Ishikawa (cell line): ENCODE data around the gene RAB4B.

Experiments
- CEBPB ChIP-seq: IDR thresholded peaks from 2 replicates; pipeline ENCODE4 v1.6.1; 2012
- CREB1 ChIP-seq: IDR thresholded peaks from 2 replicates; pipeline ENCODE4 v1.6.1; 2012; ENCODE audit warnings: low read depth
- EGR1 ChIP-seq: IDR thresholded peaks from 2 replicates; pipeline ENCODE4 v1.6.1; 2012
- EP300 ChIP-seq: IDR thresholded peaks from 2 replicates; pipeline ENCODE4 v1.6.1; 2012; ENCODE audit warnings: borderline replicate concordance
- FOXM1 ChIP-seq: IDR thresholded peaks from 2 replicates; pipeline ENCODE4 v1.6.1; 2012; ENCODE audit warnings: low read depth, borderline replicate concordance
- NFIC ChIP-seq: IDR thresholded peaks from 2 replicates; pipeline ENCODE4 v1.6.1; 2012
- RAD21 ChIP-seq: IDR thresholded peaks from 2 replicates; pipeline ENCODE4 v1.6.1; 2012; ENCODE audit warnings: low read depth
- TAF1 ChIP-seq: IDR thresholded peaks from 2 replicates; pipeline ENCODE4 v1.6.1; 2012; ENCODE audit warnings: low read depth, mild to moderate bottlenecking
- TCF12 ChIP-seq: IDR thresholded peaks from 2 replicates; pipeline ENCODE4 v1.6.1; 2012; ENCODE audit warnings: low read depth
- TEAD4 ChIP-seq: IDR thresholded peaks from 2 replicates; pipeline ENCODE4 v1.6.1; 2012
- YY1 ChIP-seq: IDR thresholded peaks from 2 replicates; pipeline ENCODE4 v1.6.1; 2012; ENCODE audit warnings: low read depth
- ZBTB7A ChIP-seq: IDR thresholded peaks from 2 replicates; pipeline ENCODE4 v1.6.1; 2012; ENCODE audit warnings: low read depth
- TF ChIP-seq, protein P1 (sequence below): IDR thresholded peaks from 2 replicates; pipeline ENCODE4 v1.6.1; 2012; ENCODE audit warnings: low read depth, mild to moderate bottlenecking
- TF ChIP-seq, protein P2 (sequence below): IDR thresholded peaks from 2 replicates; pipeline ENCODE4 v1.6.1; 2012
- TF ChIP-seq, protein P3 (sequence below): IDR thresholded peaks from 2 replicates; pipeline ENCODE4 v1.6.1; 2012

RAB4B gene

DNA sequence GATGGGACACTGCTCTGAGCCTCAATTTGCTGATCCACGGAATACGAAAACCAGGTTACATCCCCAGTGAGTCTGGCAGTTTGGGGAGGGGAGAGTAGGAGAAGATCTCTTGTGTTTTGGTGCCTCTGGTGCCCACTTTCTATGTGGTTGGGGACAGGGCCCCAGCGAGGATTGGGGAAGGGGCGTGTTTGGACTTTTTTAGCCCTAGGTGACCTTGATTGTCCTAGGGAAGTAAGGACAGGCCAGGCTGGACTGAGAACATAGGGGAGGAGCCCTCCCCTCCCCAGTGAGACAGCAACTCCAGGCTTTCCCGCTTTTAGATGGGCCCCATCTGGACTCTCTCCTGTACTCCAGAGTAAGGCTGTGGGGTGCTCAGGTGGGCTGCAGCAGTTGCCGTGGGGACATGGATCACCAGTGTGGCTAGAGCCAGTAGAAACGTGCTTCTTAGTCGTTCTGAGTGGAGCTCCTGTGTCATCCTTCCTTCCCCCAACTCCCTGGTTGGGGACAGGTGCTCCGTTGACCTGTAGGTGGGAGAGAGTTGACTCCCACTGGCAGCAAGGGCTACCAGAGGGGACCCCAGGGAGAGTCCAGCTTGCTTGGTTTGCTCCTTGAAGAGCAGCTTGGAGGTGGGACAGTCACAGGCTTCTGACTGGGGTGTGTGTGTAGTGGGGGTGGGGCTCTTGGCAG lies 25.3 kb downstream of the RAB4B start:
- no peak for TF ChIP-seq TCF12
- TF ChIP-seq EGR1, result no peak
- TF ChIP-seq, protein P1, sequence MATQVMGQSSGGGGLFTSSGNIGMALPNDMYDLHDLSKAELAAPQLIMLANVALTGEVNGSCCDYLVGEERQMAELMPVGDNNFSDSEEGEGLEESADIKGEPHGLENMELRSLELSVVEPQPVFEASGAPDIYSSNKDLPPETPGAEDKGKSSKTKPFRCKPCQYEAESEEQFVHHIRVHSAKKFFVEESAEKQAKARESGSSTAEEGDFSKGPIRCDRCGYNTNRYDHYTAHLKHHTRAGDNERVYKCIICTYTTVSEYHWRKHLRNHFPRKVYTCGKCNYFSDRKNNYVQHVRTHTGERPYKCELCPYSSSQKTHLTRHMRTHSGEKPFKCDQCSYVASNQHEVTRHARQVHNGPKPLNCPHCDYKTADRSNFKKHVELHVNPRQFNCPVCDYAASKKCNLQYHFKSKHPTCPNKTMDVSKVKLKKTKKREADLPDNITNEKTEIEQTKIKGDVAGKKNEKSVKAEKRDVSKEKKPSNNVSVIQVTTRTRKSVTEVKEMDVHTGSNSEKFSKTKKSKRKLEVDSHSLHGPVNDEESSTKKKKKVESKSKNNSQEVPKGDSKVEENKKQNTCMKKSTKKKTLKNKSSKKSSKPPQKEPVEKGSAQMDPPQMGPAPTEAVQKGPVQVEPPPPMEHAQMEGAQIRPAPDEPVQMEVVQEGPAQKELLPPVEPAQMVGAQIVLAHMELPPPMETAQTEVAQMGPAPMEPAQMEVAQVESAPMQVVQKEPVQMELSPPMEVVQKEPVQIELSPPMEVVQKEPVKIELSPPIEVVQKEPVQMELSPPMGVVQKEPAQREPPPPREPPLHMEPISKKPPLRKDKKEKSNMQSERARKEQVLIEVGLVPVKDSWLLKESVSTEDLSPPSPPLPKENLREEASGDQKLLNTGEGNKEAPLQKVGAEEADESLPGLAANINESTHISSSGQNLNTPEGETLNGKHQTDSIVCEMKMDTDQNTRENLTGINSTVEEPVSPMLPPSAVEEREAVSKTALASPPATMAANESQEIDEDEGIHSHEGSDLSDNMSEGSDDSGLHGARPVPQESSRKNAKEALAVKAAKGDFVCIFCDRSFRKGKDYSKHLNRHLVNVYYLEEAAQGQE, result no peak
- TF ChIP-seq TAF1, result no peak
- TF ChIP-seq, protein P2, sequence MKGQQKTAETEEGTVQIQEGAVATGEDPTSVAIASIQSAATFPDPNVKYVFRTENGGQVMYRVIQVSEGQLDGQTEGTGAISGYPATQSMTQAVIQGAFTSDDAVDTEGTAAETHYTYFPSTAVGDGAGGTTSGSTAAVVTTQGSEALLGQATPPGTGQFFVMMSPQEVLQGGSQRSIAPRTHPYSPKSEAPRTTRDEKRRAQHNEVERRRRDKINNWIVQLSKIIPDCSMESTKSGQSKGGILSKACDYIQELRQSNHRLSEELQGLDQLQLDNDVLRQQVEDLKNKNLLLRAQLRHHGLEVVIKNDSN, result no peak
- no peak for TF ChIP-seq YY1
- no peak for TF ChIP-seq NFIC
- no peak for TF ChIP-seq TEAD4
- no peak for TF ChIP-seq CREB1
- no peak for TF ChIP-seq RAD21
- TF ChIP-seq EP300, result no peak
- TF ChIP-seq FOXM1, result no peak
- no peak for TF ChIP-seq CEBPB
- TF ChIP-seq, protein P3, sequence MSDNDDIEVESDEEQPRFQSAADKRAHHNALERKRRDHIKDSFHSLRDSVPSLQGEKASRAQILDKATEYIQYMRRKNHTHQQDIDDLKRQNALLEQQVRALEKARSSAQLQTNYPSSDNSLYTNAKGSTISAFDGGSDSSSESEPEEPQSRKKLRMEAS, result no peak
- no peak for TF ChIP-seq ZBTB7A

DNA sequence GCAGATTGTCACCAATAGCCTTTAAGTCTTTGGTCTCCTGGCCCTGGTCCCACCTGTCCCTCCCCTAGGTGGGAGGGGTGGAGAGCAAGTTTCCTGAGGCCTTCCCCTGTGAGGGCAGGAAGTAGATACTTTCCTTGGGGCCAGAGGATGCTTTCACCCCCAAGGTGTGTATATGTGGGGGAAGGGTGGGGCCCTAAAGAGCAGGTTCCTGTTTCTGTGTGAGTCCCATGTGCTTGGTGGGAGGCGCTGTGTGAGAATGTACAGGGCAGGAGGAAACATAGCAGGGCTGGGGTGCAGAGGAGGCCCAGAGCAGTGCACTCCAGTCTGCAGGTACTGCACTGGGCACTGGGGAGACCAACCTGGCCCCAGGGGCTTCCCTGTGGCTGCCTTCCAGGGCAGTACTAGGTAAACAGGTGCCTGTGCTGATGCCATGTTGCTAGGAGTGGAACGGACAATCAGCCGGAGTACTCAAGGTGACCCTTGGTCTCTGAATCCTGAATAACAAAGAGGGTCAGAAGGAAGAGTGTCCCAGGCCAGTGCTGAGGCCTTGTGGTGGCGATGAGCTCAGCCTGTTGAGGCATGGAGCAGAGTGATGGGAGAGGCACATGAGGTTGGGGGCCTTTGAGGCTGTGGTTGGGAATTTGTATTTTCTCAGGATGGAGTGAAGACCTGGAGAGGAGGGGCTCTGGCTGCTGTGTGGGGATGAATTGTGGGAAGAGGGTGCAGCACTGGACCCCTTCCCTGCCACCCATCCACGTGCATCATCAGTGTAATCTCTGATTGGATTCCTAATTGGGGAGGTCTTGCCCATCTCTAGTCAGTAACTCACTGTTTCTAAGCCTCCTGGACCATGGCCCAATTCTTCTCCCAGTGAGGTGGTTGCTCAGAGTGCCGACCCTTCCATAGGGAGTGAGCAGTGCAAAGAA lies 26.1 kb downstream of the RAB4B start:
- no peak; the same call in 1 of the 2 replicates for TF ChIP-seq NFIC

DNA sequence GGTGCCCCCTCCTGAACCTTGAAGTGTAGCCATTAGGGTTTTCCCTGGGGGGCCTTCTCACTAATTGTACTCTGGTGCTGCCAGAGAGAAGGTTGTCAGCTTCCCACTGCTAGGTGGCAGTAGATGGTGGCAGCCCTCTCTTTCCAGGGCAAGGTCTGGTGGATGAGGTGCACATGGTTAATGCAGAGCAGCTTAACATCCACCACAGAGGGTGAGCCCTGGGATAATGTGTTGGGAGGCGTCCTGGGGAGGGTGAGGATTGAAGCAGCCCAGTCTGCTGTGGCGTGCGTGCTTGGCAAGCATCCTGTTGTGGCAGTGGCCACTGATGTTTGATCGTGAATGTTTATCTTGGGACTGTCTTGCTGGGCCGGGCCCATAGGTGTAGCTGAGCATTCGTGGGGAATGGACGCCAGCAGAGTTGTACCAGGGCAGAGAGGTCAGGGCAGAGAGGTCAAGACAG lies 26.8 kb downstream of the RAB4B start:
- TF ChIP-seq EGR1 (no peak), CEBPB (no peak), TCF12 (no peak), YY1 (no peak)
- TF ChIP-seq, protein P2, result no peak
- TF ChIP-seq, protein P3, result no peak

DNA sequence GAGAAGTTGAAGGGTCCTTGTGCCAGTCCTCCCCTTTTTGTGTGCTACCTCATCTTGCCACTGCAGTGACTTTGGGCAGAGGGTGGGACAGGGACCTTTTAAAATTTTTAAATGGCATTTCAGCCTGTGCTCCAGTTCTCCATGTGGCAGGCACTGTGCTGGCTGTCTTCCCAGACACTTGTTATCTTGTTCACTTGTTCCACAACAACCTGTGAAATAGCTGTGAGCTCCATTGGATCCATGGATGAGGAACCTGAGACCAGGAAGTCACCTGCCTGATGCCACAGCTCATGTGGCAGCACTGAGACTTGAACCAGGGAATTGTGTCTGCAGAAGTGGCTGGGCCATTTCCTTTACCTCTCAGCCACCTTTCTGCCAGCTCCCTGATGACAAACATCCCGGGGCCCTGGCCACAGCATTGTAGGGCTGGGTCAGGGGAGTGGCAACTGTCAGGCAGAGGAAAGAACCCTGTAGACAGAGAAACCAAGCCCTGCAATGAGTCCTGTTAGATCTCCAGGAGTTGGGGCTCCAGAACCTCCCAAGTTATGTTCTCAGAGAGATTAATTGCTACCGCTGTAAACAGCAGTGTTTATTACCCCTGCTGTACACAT lies 27.3 kb downstream of the RAB4B start:
- TF ChIP-seq EGR1, result no peak
- TF ChIP-seq FOXM1, result no peak
- TF ChIP-seq CREB1, result no peak
- TF ChIP-seq, protein P2, result no peak
- no peak for TF ChIP-seq TCF12
- TF ChIP-seq TAF1, result no peak
- TF ChIP-seq EP300, result no peak

DNA sequence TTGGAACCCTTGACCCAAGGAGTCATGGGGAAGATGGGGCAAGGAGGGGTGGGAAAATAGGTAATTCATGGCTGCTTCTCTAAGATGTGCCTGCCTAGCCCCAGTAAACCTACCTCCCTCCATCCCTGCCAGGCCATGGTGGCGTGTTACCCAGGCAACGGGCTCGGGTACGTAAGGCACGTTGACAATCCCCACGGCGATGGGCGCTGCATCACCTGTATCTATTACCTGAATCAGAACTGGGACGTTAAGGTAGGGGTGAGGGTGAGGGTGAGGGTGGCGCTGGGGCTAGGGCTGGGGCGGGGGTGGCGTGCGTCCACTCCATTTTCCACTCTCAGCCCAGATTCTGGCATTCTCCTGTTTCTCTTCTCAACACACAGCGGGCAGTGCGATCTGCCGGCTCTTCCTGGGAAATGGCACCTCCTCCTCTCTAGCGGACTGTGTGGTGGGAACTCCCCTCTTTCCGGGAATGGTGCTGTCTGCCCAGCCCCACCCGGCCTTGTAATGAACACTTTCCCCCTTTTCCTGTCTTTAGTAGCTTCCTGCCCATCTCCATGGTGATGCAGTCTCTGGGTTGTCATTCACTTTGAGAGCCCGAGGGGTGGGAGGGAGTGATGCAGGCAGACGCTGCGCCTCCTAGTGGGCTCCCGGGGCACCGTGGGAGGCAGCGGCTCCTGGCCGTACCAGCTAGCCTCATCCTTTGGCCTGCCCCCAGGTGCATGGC lies 28.5 kb downstream of the RAB4B start:
- TF ChIP-seq TEAD4 (no peak), RAD21 (peak; percentile 17; the same call in 1 of the 2 replicates)

DNA sequence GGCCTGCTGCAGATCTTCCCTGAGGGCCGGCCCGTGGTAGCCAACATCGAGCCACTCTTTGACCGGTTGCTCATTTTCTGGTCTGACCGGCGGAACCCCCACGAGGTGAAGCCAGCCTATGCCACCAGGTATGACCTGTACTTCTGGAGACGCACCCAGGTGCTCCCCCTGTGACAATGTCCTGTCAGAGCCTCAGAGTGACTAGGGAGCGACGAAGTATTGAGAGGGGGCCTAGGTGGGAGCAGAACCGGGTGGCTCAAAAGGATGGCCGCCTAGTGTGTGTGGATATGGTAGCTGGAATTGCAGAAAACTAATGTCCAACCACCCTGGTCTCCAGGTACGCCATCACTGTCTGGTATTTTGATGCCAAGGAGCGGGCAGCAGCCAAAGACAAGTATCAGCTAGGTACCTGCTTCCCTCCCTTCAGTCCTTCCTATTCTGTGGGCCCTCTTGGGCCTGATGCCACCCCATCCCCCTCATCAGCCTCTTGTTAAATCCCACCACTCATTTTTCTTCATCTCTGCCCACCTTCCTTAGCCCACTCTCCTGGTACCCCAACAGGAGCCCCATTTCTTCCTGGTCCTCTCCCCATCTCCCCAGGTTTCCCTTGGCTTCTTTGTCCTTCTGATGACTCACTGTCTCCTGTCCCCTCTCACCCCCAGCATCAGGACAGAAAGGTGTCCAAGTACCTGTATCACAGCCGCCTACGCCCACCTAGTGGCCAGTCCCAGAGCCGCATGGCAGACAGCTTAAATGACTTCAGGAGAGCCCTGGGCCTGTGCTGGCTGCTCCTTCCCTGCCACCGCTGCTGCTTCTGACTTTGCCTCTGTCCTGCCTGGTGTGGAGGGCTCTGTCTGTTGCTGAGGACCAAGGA lies 29.3 kb downstream of the RAB4B start:
- TF ChIP-seq RAD21, result peak; percentile 35; the same call in 1 of the 2 replicates
- TF ChIP-seq FOXM1, result no peak
